Measurements from ENCODE around the gene TTC3.

DNA sequence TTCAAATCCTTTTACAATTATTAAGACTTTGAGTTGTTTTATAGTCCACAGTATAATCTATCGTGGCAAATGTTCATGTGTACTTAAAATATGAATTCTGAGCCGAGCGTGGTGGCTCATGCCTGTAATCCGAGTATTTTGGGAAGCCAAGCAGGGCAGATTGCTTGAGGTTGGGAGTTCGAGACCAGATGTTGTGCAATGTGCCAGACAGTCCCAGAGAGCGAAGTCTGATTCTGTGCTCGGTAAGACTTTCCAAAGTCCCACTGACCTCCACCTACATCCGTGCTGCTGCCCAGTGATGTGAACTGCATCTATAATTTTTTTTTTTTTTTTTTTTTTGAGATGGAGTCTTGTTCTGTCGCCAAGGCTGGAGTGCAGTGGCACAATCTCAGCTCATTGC is 141.9 kb downstream of the TTC3 start:
- TF ChIP-seq LEF1 (IDR thresholded peaks at IDR 0.05; ENCODE audit: borderline replicate concordance): no peak
- no peak for TF ChIP-seq HDGF (IDR thresholded peaks at IDR 0.05; ENCODE audit: borderline replicate concordance)
- no peak for TF ChIP-seq ARNT (IDR thresholded peaks at IDR 0.05)
- no peak for TF ChIP-seq SUZ12 (IDR thresholded peaks at IDR 0.05)
- TF ChIP-seq BHLHE40 (IDR thresholded peaks at IDR 0.05; ENCODE audit: borderline replicate concordance): no peak
- no peak for TF ChIP-seq SP1 (IDR thresholded peaks at IDR 0.05)
- TF ChIP-seq TARDBP (IDR thresholded peaks at IDR 0.05): no peak
- no peak for TF ChIP-seq NFRKB (IDR thresholded peaks at IDR 0.05)
